D721Med (cell line): Measurements from ENCODE around the gene CGB1.

Experiments used
- DNase-seq: peaks from one replicate; pipeline ENCODE4 v3.0.0; 2011; ENCODE audit warnings: low spot score; ENCODE audit not compliant: insufficient read length
- FAIRE-seq: peaks from 2 replicates; lab custom pipeline; 2011; peaks lifted over from hg19 to GRCh38; lab: Jason Lieb, UNC
- TF ChIP-seq, protein P1 (sequence below): IDR thresholded peaks from 2 replicates; pipeline ENCODE4 v1.5.1; 2012; ENCODE audit warnings: mild to moderate bottlenecking, control low read depth; ENCODE audit not compliant: insufficient read depth; ENCODE audit errors: missing control alignments

Gene CGB1

DNA sequence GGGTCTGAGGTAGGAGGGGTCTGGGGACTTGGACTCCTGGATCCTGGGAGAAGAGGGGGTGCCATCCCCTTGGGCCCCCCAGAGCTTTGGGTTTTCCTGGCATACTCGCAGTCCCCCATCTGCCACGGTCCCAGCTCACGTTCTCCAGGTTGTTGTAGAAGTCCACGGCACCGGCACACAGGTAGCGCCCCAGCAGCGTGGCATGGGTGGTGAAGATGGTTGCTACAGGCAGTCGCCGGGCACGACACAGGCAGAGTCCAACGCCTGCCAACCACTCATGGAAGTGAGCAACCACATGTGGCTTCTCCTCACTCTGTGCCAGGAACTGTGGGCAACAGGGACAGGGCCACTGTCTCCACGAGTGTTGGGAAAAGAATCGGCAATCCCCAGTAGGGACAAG, 51.0 kb downstream of the CGB1 start:
- DNase-seq = no peak
- FAIRE-seq = no peak
- TF ChIP-seq, protein P1, sequence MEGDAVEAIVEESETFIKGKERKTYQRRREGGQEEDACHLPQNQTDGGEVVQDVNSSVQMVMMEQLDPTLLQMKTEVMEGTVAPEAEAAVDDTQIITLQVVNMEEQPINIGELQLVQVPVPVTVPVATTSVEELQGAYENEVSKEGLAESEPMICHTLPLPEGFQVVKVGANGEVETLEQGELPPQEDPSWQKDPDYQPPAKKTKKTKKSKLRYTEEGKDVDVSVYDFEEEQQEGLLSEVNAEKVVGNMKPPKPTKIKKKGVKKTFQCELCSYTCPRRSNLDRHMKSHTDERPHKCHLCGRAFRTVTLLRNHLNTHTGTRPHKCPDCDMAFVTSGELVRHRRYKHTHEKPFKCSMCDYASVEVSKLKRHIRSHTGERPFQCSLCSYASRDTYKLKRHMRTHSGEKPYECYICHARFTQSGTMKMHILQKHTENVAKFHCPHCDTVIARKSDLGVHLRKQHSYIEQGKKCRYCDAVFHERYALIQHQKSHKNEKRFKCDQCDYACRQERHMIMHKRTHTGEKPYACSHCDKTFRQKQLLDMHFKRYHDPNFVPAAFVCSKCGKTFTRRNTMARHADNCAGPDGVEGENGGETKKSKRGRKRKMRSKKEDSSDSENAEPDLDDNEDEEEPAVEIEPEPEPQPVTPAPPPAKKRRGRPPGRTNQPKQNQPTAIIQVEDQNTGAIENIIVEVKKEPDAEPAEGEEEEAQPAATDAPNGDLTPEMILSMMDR = no peak
